Measurements from ENCODE around the gene FAR2.
"Not testable (repeated sequence)": the region's sequence is repeated elsewhere in the genome, so short reads cannot be mapped to it uniquely, and the experiment has no call there.

The FAR2 gene

DNA sequence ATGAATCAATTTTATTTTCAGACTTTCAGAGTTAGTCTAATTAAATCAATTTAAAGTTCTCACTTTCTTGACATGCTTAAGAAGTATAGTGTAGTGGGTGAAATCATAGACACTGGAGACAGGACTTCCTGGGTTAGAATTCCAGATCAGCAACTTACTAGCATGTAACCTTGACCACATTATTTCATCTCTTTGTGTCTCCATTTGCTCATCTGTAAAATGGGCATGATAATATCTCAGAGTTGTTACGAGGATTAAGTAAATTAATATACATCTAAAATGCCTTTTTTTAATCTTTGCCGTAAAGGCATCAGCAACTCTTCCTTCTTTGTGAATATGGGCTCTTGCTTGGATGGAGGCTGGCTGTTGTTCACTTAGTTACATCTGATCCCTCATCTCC, 233.2 kb downstream of the FAR2 start:
- no peak overlapping the region for H3K4me3 ChIP-seq (ENCODE audit: insufficient read depth, low read depth, low read length, poor library complexity, severe bottlenecking)
- H3K9me3 ChIP-seq (ENCODE audit: control insufficient read depth, low read length) = no peaks in the 10 kb centered on the region
- DNase-seq = no peak
- H3K36me3 ChIP-seq (ENCODE audit: control insufficient read depth, insufficient read depth, low read length) = peaks cover 2% of the 10 kb centered on the region
- H3K4me1 ChIP-seq (ENCODE audit: control insufficient read depth, insufficient read depth, low read length, poor library complexity, severe bottlenecking) = no peaks in the 10 kb centered on the region
- H3K27ac ChIP-seq (ENCODE audit: insufficient read depth, low read length, poor library complexity, severe bottlenecking) = no peak overlapping the region
- no peaks in the 10 kb centered on the region for H3K27me3 ChIP-seq (replicated peaks; ENCODE audit: control insufficient read depth, insufficient read depth, low read length, poor library complexity, severe bottlenecking)

DNA sequence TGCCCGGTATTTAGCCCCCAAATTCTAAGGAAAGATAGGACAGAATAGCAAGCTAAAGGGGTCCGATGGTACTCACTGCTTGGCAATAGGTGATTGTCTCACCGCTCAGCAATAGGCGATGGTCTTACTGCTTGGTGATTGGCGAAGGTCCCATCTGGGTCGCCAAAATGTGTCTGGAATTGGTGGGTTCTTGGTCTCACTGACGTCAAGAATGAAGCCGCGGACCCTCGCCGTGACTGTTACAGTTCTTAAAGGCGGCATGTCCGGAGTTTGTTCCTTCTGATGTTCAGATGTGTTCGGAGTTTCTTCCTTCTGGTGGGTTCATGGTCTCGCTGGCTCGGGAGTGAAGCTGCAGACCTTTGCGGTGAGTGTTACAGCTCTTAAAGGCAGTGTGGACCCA, 236.1 kb downstream of the FAR2 start:
- not testable (repeated sequence) for H3K9me3 ChIP-seq (ENCODE audit: control insufficient read depth, low read length); H3K36me3 ChIP-seq (ENCODE audit: control insufficient read depth, insufficient read depth, low read length); DNase-seq; H3K27me3 ChIP-seq (replicated peaks; ENCODE audit: control insufficient read depth, insufficient read depth, low read length, poor library complexity, severe bottlenecking); H3K4me1 ChIP-seq (ENCODE audit: control insufficient read depth, insufficient read depth, low read length, poor library complexity, severe bottlenecking); H3K4me3 ChIP-seq (ENCODE audit: insufficient read depth, low read depth, low read length, poor library complexity, severe bottlenecking); H3K27ac ChIP-seq (ENCODE audit: insufficient read depth, low read length, poor library complexity, severe bottlenecking)
